Left lobe of liver (tissue), 2 donors: ENCODE data around the gene CREB3L4. TPM values are rescaled to one million over a fixed set of nuclear protein-coding genes. Genes with fewer than 3 reads are reported as not detected.
A peak's percentile ranks its signal among the peaks of the same experiment; 100 is the strongest.

Experiments
- ATAC-seq: fragments of 200-7000 bp; cut with Tn5 transposase; one replicate; pipeline ENCODE4 v1.9.1; 2020; ENCODE audit warnings: mild to moderate bottlenecking, moderate library complexity
- DNase-seq: peaks from one replicate; pipeline ENCODE4 v3.0.0-alpha.2; 2020; ENCODE audit warnings: low spot score
- total RNA-seq: library from RNA; stranded (reverse); gene quantifications from one replicate; pipeline ENCODE4 v1.2.1, GENCODE V29; 2021
- donor health status: DM: no; HTN: no; CAD: no; lungs with moderate emphysema.
- donor health status: DM: no; HTN: yes; CAD: no.

Gene CREB3L4
- total RNA-seq, 1 donor from 2014 or later, result 9.0 TPM

DNA sequence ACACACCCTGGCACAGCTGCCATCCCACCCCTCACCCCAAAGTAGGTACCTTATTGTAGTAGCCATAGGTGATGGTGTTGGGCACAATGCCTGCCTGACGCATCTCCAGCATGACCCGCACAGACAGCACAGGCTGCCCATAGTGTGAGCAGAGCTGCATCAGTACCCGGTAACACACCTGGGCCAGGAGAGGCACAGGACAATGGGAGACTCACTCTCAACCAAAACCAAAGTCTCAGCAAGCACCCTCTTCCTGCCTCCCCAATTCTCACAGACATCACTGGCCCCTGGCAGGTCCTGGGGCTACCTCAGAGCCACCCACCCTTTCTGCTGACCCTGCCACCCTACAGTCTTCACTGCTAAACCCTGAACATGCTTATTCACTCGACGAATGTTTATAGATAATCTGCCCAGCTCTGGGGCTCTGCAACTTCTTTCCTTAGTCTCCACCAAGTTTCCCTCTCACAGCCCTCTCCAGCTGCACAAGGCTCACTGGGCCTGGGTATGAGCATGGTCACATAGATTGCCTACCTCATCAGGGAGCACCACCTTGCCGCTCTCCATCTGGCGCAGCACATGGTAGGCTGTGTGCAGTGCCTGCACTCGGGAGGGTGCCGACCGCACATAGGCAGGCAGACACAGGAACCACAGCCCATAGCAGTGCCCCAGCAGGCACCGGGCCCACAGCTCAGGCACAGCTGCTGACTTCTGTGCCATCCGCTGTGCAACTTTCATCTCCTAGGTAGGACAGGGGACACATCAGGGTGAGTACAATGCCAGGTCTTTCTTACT, 31.5 kb upstream of the CREB3L4 start:
- no peak for ATAC-seq
- DNase-seq, result no peak

DNA sequence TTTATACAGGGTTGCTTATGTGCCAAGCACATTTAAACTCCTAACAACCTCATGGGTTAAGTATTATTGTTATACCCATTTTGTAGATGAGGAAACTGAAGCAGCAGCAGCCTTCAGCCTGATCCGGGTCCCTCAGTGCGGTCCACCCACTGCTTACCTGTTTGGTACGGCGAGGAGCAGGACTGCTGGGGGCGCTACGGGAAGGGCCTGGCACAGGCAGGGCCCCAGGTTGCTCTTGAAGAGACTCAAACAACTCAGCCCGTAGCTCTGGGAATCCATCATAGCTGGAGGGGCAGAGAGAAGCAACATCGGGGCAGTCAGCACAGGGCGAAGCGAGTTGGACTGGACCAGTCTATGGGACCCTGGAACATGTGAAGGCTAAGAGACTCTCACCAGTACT, 30.4 kb upstream of the CREB3L4 start:
- ATAC-seq (no peak), DNase-seq (no peak)

GRCh38 chr1:153938996-153939395, 28.7 kb upstream of the CREB3L4 start:
- DNase-seq (no peak), ATAC-seq (no peak)

DNA sequence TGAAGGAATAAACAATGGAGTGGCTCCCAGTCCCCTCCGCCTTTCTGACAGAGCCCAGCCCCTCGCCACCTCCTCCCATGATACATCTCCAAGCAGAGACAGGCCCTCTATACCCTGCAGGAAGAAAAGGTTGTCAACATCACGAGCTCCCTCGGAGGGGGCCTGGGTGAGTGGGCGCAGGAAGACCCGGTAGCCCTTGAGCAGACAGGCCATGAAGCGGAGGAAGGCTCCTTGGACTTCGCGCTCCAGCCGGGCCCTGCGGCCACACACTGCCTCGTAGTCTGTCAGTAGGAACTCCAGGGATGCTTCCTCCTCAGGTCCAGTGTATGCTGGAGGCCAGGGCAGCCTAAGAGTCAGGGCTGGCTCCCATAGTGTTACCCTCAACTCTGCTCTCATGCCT, 28.2 kb upstream of the CREB3L4 start:
- no peak for ATAC-seq
- no peak for DNase-seq

DNA sequence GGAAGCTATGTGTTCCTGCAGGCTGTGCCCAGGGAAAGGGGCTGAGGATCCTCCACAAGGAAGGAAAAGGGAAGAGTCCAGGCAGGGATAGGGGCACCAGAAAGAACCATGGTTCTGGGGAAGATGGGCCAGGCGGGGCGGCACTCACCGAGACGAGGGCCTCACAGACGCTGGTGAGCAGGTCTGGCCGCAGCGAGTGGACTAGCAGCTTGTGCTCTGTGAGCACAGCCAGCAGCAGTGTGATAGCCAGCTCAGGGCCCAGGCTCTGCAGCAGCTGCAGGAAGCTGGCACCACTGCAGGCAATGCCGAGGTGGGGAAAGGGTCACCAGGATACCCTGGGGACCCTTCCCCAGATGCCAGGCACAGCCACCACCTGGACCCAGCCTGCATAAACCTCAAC, 26.9 kb upstream of the CREB3L4 start:
- no peak for DNase-seq
- ATAC-seq, result no peak

DNA sequence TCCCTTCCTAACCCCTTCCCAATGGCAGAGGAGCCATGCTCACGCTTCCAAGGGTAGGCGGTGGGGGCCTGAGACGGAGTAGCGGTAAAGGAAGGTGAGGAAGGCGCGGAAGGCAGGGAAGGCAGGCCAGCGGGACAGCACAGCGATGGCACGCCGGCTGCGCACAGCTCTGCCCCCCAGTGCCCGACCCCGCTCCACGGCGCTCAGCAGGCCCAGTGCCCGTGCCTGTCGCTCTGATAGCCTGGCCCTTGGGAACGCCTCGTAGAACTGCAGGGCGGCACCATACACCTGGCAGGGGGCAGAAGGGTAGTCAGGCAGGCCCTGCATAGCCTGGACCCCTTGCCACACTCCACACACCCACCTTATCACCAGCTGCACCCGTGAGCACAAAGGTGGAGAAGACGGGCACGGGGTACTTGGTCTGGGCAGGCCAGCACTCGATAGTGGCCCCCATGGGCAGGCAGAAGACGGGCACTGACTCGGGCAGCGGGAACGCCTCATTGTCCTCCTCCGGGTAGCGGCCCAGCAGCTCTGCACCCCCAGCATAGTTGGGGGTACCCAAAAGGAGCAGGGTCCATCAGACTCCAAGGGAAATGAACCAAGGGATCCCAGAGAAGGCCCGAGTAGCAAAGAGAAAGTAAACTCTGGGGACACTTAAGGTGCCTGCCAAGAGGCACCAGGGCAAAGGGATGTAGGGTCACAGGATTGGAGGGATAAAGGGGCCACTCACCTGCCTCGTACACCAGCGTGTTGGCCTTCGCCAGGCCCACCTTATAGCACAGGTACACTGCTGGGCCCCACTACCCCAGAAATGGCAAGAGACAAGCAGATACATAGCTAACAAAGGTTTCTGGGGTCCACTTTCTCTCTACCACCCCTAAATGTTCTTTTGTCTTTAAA, 25.6 kb upstream of the CREB3L4 start:
- no peak for ATAC-seq
- no peak for DNase-seq

DNA sequence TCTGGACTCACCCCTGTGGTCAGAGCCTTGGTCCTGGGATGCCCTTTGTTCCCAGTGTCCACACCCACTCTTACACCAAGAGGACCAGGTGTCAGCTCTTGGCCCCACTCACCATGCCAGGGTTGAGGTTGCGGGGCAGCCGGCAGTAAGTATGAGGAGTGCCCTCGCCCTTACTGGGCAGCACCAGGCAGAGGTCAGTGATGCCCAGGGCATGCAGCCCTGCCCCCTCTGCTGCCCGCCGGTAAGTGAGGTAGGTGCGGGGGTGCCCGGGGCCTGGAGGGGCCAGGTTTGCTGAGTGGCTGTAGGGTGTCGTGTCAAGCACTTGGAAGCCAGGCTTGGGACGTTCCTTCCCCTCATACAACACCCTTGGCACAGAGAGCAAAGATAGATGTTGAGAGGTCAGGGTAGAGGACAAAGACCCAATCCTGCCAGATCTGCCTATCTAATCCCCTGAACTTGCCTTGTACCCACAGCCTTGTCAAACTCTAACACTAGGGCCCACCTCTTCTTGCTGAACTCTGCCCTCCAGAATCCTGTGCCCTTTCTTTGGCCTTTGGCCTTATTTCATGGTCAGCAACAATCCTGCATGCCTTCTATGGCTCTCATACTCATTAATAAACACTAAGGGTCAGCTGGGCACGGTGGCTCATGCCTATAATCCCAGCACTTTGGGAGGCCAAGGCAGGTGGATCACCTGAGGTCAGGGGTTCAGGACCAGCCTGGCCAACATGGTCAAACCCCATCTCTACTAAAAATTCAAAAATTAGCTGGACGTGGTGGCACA, 24.7 kb upstream of the CREB3L4 start:
- no peak for DNase-seq
- ATAC-seq, result peak; percentile 14

DNA sequence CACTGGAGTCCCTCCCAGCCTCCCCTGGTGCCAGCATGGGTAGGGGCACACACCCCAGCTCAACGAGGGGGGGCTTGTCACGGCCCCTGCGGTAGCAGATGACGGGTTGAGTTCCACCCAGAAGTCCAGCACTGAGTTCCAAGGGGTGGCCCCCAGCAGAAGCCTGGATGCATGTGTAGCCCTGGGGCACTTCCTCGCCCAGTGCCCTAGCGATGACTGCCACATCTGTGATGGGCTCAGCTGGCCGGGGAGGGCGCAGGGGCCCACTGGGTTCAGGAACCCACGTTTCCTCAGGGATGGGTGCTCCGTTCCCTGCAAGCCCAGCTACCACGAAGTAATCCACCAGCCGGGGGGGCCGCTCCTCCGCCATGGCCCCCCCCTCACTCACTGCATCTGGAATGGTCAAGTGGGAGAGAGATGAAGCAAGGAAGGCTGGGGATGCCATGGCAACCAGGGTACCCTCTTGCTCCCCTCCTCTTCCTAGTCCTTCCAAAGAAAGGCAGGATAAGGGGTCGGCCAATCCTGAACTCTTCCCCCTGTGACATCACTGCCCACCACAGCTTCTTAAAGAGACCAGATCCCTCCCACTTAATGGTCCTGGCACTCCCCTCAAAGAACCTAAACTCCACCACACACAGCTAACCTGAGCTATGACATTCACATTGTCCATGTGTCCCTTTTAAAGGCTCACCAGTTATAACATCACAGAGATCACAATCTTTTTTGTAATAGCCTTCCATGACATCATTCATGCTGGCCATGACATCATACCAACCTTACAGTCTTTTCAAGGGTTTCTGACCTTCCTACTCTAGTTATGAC, 23.5 kb upstream of the CREB3L4 start:
- ATAC-seq (no peak), DNase-seq (no peak)

- ATAC-seq (no peak), DNase-seq (no peak)
Observed at GRCh38 chr1:153944827-153945117, 22.9 kb upstream of the CREB3L4 start.

DNA sequence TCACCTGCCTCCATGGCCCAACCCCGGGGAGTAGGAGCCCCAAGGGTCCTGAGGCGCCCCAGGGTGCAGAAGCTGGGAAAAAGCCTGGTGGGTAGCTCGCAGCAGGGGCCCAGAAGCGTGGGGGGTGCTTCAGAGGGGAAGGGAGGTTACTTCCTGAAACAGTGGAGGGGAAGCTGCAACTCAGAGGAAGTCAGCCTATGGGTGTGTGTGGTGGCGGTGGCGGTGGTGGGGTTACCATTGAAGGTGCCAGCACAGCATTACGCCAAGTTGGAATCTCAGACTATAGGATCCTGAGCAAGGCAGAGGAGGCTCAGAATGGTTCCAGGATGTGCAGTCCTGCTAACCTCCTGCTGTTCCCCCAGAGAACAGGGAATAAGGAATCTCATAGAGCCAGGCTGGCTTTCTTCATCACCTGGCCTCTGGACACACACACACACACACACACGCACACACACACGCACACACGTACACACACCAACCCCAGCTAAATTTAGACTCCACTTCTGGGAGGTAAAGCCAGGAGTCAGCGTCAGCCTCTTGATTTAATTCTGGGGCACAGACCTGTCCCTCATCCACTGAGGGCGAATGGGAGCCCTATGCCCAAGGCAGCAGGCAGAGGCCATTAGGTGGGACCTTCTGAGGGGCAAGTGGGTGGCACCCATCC, 22.4 kb upstream of the CREB3L4 start:
- DNase-seq (peak; percentile 64), ATAC-seq (peak; percentile 2)

- DNase-seq (peak; percentile 91), ATAC-seq (peak; percentile 77)
Observed at GRCh38 chr1:153945795-153946621, 21.7 kb upstream of the CREB3L4 start.

DNA sequence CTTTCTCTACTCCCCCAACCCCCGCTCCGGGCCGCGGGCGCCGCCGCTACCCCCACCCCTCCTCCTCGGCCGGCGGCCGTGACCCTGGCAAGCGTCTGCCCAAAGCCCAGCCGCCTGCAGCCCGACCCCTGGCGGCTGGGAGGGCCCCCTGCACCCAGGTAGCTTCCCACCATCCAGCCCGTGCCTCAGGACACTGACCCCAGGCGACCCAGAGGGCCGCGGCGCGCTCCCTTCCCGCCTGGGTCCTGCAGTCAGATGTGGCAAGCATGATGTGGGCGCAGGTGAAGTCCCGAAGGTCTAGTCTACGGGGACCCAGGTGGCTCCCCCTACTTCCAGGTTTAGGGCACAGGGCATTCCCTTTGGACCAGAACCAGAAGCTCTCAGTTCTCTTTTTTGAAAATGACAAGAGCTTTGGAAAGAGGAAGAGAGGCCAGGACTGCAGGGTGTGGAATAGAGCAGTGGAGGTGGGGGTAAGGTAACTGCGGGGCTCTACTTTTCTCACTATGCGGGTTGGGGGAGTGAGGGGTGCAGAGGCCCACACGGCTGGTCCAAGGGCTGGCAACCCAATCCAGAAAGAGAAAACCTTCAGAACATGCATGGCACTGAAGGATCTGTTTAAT, 21.0 kb upstream of the CREB3L4 start, which contains the start of gene DENND4B:
Gene DENND4B, minus strand, starts transcription at position 97 of the 620 bp plus-strand sequence. CDS start 2,344 bp downstream, outside the sequence.
- ATAC-seq (peak; percentile 88), DNase-seq (peak; percentile 90)

DNA sequence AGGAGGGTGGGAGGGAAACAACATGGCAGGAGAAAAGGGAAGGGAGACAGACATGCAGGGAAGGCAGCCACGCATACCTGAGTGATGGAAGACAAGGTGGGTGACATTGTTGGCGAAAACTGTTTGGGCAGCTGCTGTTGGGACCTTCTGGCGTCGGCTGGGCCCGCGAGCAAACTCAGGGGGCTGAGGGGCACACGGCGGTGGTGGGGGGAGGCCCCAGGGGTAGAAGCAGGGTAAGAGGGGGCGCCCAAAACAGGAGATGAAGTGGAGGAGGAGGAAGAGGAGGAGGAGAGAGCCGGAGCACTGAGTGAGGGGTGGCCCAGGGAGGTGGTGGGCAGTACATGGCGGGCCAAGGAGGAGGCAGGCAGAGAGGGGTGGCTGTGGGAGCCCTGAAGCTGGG, 16.5 kb upstream of the CREB3L4 start:
- ATAC-seq (no peak), DNase-seq (no peak)

- no peak for ATAC-seq
- DNase-seq, result no peak
Observed at GRCh38 chr1:153951801-153952200, 15.9 kb upstream of the CREB3L4 start.

DNA sequence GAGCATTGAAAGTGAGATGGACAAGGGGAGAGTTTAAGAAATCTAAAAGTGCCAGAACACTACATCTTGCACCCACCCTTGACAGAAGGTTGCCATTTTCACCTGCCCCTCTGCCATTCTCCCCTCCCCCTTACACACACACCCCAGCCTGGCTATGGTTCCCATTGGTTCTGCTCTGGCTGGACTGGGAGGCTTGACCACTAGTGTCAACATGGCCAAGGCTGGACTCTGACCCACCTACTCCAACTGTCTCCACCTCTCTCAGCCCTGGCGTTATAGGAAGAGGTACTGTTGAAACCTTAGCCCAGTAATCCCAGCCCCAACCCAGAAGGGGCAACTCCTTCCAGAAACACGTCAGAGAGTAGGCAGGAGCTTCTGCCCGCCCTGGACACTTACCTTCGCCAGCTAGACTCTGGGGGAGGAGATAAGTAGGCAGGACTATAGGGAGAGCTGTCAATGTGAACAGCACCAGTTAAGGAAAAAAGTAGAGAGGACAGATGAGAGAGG, 13.8 kb upstream of the CREB3L4 start:
- ATAC-seq (peak; percentile 79), DNase-seq (peak; percentile 93)

GRCh38 chr1:153954826-153955225, 12.9 kb upstream of the CREB3L4 start:
- ATAC-seq (no peak), DNase-seq (no peak)

GRCh38 chr1:153956997-153957715, 10.5 kb upstream of the CREB3L4 start:
- no peak for ATAC-seq

GRCh38 chr1:153957744-153958110, 10.0 kb upstream of the CREB3L4 start:
- ATAC-seq (no peak), DNase-seq (no peak)

More at GRCh38 chr1:153956997-153957715, 10.5 kb upstream of the CREB3L4 start:
- DNase-seq, result no peak
